GM12874 (cell line): ENCODE measurements around the gene KCNB1.

Experiments used
- CTCF ChIP-seq: IDR thresholded peaks from 2 replicates; pipeline ENCODE4 v1.5.1; 2011; ENCODE audit warnings: low read depth, mild to moderate bottlenecking, control low read depth, low read length, moderate library complexity; ENCODE audit not compliant: insufficient read depth

KCNB1 gene

DNA sequence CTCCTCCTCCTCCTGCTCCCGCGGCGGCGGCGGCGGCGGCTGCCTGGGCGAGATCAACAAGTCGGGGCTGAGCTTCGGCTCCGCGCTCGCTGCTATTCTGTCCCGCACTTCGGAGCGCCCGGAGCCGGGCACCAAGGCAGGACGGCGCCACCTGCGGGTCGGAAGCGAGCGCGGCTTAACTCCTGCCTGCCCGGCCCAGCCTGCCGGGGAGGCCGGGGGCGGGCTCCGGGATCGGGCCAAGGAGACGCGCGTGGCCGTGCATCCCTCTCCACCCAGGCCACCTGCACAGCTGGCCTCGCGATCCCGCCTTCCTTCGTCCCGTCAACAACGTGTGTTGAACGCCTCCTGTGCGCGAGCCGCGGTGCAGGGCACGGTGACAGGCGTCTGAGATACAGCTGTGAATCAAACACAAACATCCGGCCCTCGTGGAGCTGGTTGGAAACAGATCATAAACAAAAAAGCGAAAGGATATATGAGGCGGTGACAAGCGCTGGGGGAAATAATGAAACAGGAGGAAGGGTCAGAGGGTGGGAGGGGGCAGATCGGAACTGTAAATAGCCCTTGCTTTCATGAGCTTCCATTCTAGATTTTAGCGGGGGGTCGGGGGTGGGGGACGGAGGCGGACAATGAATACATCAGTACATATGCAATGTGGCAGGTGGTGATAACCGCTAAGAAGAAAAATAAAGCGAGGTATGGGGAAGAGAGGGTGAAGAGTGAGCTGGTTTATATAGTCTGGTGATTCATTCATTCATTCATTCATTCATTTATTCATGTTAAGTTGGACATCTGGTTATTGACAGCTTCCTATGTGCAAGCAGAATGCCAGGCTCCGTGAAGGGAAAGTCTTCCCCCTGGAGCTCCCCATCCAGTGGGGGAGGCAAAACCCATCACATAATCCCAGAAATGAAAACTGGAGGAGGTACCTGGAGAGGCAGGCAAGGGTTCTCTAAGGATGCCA is 2.0 kb upstream of the KCNB1 start:
- TF ChIP-seq CTCF = peak; percentile 70

DNA sequence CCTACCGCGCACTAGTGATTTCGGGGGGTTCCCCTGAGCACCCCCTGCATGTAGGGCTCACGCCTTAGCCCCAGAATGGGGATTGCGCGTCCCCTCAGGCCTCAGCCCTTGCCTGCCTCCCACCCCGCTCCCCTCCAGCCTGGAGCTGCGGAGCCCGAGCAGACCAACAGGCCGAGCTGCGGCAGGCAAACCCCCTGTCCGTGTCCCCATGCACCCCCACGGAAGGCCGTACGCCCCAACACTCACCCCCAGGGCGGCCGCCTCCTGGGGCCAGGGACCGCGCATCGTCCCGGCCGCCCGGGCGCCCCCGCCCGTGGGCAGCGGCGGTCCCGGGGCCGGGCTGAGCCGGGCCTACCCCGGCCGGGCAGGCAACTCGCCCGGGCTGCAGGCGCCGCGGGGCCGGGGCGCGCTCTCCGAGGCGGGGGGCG is 1.2 kb upstream of the KCNB1 start:
- no peak for TF ChIP-seq CTCF

DNA sequence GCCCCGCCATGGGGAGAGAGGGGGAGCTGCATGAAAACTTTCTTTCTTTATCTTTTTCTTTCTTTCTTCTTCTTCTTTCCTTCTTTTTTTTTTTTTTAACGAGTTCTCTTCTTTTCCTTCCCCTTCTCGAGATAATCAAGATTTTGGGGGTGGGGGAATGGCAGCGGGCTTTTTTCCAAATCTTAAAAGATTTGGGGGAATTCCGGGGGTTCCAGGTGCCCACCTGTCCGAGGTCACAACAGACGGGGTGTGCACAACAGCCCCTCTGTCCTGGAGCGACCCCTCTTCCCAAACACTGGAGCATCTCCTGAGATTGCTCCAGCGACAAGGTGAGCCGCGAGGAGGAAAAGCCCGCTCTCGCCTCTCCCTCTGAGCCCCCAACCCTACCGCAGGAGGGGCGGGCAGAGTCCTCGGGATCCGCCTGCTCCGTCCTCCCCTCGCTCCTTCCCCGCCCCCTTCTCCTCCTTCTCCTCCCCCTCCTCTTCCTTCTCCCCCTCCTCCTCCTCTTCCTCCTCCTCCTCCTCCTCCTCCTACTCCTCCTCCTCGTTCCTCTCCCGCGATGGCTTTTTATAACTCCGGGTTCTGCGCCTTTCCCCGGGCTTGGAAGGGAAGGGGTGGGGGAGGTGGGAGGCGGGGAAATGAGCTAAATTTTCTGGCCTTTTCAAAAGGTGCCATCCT is 689 bp upstream of the KCNB1 start:
- TF ChIP-seq CTCF = no peak

DNA sequence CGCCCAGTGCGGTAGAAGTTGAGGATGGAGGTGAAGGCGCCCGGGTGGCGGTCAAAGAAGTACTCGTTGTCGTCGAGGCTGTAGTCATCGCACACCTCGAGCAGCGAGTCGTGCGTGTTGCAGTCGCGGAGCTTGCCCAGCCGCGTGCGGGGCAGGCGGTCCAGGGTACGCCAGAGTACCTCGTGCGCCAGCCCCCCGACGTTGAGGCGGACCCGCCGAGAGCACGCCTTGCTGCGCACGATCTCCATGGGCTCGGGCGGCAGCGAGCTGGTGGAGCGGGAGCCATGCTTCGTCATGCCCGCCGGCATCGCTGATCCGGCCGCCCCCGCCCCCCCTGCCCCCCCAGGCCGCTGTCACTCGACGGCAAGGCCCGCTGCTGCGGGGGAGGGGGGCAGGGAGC is 295 bp downstream of the KCNB1 start:
- no peak for TF ChIP-seq CTCF

DNA sequence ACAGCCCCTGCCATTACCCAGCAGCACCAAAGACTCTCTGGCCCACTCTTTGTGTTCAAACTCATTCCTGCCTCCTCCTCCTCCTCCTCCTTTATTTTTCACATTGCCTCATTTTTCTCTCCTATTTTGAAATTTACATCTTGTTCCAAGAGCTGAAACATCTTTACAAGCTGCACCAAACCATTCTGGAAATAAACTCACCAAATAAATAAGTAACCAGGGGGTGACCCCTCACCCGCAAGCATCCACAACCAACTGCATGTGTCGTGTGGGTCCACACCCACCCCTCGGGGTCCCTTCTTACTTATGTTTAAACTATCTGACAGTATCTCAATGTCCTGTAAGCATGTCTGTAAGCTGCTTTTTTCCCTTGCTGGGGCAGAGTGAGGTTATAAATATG is 1.4 kb downstream of the KCNB1 start:
- no peak for TF ChIP-seq CTCF

DNA sequence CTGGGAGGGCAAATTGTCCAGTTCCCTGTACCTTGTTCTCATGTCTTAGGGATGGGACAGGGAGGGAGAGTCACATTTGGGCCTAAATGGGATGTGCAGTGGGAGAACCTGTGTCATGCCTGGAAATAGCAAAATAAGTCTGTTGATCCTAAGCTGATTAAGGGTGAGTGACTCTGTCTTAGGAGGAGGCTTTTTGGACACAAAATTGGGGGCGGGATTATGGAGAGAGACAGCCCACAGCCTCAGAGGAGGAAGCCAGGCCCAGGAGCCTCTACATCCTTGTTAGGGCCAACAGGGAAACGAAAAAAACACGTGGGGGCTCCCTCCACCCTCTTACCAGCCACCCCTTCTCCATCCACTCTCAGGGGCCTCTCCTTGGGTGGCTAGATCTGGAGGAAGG is 2.2 kb downstream of the KCNB1 start:
- TF ChIP-seq CTCF = no peak

- TF ChIP-seq CTCF = no peak
Observed at GRCh38 chr20:49479785-49480184, 2.7 kb downstream of the KCNB1 start.
